ENCODE results near the gene LMO7.

GRCh38 chr13:75792526-75793187 lies 156.5 kb downstream of the LMO7 start:
- no peak for TF ChIP-seq YY1 (IDR thresholded peaks at IDR 0.05; ENCODE audit: insufficient read depth, insufficient read length)
- no peak for TF ChIP-seq SUZ12 (IDR thresholded peaks at IDR 0.05; ENCODE audit: extremely low read depth, insufficient read depth, insufficient read length)

Measured in NT2/D1 (cell line).